Activated CD4-positive, CD25-positive, alpha-beta regulatory T cell (primary cell): ENCODE data around the gene CCNT2.
A peak's percentile ranks its signal among the peaks of the same experiment; 100 is the strongest.
"Not testable (repeated sequence)": the region's sequence is repeated elsewhere in the genome, so short reads cannot be mapped to it uniquely, and the experiment has no call there.

Source experiments
- DNase-seq, 4 experiments: peaks; one replicate each; lab custom pipeline; 2025; lab: John Stamatoyannopoulos, UW

The CCNT2 gene

GRCh38 chr2:134918526-134919340, at the start of gene CCNT2:
Gene CCNT2 (plus strand): TSS chr2:134918822. CDS start chr2:134918855, 33 bp downstream.
- DNase-seq: peak; percentile 97 to 99 (median 99)

DNA sequence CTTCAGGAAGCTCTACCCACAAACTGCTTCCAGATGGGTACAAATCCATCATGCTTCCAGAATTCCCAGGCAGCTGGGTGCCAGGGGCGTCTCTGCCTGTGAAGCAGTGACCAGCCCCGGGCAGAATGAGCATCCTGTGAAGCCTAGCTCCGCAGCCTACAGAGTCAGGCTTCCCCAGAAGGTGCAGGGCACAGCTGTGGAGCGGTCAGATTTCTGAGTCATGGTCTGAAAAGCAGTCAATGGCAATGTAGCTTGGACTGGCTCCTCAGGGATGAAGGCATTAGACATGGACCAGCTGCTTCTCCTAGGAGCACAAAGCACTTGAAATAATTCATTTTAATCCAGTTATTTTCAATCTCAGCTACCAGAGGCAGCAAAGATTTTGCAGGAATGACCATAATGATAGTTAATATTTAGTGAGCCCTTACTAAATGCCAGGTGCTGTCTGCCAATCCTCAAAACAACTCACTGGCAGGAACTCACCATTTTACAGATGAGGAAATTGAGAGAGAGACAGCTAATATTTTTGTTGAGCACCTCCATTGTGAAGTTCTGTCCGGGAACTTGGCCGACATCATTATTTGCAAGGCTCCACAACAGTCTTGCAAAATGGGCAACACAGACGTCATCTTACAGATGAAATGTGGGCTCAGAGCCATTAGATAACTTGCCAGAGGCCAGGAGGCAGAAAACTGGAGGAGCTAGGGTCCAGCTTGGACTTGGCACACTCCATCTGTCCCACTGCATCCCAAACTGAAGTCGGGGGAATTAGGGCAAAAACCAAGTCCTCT, 48.5 kb upstream of the CCNT2 start:
- DNase-seq: no peak

DNA sequence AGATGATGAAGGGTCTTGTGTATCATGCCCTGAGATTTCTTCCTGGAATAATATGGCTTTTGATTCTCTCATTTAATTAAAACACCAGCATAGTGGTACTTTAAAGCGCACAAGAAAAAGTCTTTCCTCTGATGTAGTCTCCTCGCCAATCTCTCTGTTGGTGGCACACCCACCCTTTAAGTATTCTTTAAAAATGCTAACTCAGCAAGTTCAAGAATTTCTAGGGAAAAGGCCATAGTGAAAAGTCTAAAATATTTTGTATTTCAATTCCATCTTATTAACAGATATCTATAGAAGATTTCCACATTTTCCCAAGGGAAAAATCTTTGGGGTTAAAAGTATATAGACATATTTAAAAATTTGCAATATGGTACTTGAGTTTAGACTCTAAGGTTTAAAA, 45.5 kb upstream of the CCNT2 start:
- no peak for DNase-seq

GRCh38 chr2:134875309-134875708, 43.3 kb upstream of the CCNT2 start:
- DNase-seq: no peak

DNA sequence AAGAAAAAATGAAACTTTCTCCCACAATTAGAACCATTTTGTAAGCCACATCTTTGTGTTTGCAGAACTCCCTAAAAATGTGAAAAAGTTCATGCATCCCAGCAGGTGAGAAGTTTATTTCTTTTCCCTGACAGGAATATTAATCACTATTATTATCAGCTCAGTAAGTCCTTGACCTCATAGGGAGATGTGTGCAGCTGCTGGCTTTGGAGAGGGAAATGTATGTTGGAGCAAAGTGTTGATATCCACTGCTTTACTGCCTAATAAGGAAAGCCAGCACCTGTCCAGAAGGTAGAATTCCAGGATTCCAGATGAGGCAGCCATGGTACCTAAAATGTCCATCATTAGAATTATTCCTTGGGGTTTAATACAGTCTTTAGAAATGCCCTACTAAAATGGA, 35.8 kb upstream of the CCNT2 start:
- no peak for DNase-seq

- DNase-seq: no peak
Observed at GRCh38 chr2:134883552-134884293, 34.9 kb upstream of the CCNT2 start.

- DNase-seq: no peak
Observed at GRCh38 chr2:134884435-134884834, 34.2 kb upstream of the CCNT2 start.

GRCh38 chr2:134892282-134893035, 26.2 kb upstream of the CCNT2 start:
- no peak for DNase-seq

GRCh38 chr2:134897932-134898331, 20.7 kb upstream of the CCNT2 start:
- DNase-seq: no peak

DNA sequence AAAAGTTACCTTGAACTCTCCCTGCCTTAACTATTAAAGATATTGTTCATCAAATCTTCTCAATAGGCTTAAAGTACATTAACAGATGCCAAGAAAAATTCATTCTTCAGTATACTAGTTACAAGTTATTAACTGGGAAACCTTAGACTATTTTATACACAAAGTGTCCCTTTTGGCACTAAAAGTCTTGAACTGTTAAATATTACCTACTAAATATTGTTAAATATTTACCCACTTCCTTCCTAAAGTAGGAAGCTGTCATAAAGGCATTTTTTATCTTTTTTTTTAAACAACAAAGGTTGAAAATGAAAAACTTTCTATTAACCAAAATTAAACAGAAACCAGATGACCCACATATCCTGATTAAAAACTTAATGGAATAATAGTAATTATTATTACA, 19.4 kb upstream of the CCNT2 start:
- no peak for DNase-seq

DNA sequence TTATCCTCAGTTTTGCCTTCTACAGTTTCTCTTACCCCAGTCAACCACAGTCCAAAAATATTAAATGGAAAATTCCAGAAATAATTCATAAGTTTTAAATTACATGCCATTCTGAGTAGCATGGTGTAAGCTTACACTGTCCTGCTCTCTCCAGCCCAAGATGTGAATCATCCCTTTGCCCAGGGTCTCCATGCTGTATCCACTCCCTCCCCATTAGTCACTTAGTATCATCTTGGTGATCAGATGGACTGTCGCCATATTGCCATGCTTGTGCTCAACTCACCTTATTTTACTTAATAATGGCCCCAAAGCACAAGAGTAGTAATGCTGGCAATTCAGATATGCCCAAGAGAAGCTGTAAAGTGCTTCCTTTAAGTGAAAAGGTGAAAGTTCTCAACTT, 18.5 kb upstream of the CCNT2 start:
- DNase-seq: no peak

GRCh38 chr2:134903701-134904100, 14.9 kb upstream of the CCNT2 start:
- DNase-seq: not testable (repeated sequence)

- DNase-seq: no peak
Observed at GRCh38 chr2:134905168-134905567, 13.5 kb upstream of the CCNT2 start.

- DNase-seq: no peak
Observed at GRCh38 chr2:134906726-134907125, 11.9 kb upstream of the CCNT2 start.

- DNase-seq: not testable (repeated sequence)
Observed at GRCh38 chr2:134907441-134908116, 11.0 kb upstream of the CCNT2 start.

- no peak for DNase-seq
Observed at GRCh38 chr2:134910763-134911399, 7.7 kb upstream of the CCNT2 start.

DNA sequence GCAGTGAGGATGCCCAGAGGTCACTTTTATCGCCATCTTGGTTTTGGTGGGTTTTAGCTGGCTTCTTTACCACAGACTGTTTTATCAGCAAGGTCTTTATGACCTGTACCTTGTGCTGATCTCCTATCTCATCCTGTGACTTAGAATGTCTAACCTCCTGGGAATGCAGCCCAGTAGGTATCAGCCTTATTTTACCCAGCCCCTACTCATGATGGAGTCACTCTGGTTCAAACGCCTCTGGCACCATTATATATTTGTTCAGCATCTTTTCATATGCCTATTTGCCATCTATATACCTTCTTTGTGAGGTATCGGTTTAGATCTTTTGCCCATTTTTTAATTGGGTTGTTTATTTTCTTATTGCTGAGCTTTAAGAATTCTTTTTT, 7.2 kb upstream of the CCNT2 start:
- no peak for DNase-seq

- no peak for DNase-seq
Observed at GRCh38 chr2:134912361-134912760, 6.3 kb upstream of the CCNT2 start.

DNA sequence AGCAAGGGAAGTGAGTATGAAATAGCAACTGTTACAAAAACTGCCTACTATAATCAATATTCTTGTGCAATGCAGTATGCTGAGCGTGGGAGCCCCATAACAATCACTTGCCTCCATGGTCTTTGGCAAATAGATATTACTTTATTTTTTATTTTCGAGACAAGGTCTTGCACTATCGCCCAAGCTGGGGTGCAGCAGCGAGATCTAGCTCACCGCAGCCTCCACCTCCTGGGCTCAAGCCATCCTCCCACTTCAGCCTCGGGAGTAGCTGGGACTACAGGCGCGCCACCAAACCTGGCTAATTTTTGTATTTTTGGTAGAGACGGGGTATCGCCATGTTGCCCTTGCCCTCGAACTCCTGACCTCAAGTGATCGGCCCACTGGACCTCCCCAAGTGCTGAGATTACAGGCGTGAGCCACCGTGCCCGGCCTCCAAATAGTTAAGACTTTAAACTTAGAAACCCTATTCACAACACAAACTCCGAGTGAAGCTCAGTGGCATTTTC, 1.2 kb upstream of the CCNT2 start:
- DNase-seq: no peak

DNA sequence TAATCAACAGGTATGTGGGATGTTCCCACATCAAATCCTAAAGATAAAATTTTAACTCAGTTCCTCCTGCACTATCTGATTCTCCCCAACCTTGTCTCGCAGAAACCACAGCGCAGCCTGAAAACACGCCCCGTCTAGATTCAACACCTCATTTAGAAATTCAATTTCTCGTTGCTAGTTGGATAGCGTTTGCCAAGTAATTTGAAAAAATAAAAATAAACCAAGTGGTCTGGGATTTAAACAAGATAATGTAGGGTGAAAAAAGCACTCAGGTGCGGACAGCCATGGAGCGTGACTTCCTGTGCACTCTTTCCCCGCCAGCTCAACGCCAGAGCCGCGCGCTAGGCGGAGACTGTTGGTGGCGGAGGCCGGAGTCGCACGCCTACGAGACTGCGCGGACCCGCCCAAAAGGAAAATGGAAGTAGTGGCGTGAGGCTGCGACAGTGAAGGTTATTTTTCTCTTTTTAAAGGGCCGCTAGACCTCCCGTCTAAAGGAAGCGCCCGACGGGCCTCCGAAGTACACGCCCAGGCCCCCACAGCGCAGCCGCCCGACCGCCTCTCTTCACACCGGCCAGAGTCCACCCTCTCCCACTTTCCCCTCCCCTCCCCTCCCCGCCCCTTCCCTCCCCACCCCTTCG, 615 bp upstream of the CCNT2 start:
- peak in 3 of 4 experiments; percentile 86 to 93 (median 88) for DNase-seq
